A673 (cell line): ENCODE measurements around the gene UBE2E3.

ENCODE experiments used
- CTCF ChIP-seq: fragments of 300-800, 200-600 bp; sonication (generic); conservative IDR thresholded peaks from 2 replicates; pipeline ENCODE4 v1.5.1; 2017; ENCODE audit warnings: low read depth, mild to moderate bottlenecking, antibody characterized with exemption, low read length, moderate library complexity, mixed read lengths
- EZH2 ChIP-seq: fragments of 200-600 bp; sonication (generic); IDR thresholded peaks from 2 replicates; pipeline ENCODE4 v1.6.1; 2017; ENCODE audit warnings: borderline replicate concordance, low read depth, mild to moderate bottlenecking, mixed read lengths, antibody characterized with exemption, low read length; ENCODE audit not compliant: poor library complexity, severe bottlenecking

GRCh38 chr2:181025004-181025403, 44.6 kb downstream of the UBE2E3 start:
- no peak for TF ChIP-seq CTCF
- TF ChIP-seq EZH2 = no peak
